K562 (cell line): Measurements from ENCODE around the gene TOPORS.
"Not testable (repeated sequence)": the region's sequence is repeated elsewhere in the genome, so short reads cannot be mapped to it uniquely, and the experiment has no call there.

Source experiments
- NRF1 ChIP-seq, 2 experiments: fragments of 450-650 bp; IDR thresholded peaks in 1 of 2; conservative IDR thresholded peaks in 1 of 2; 2 replicates each; pipeline ENCODE4 v1.6.1; 2014; ENCODE audit warnings: mild to moderate bottlenecking in 2 of 2
- POLR2AphosphoS5 ChIP-seq: IDR thresholded peaks from 2 replicates; pipeline ENCODE4 v1.6.1; 2011; ENCODE audit warnings: mild to moderate bottlenecking, low read depth, low read length, moderate library complexity; ENCODE audit not compliant: control insufficient read depth, insufficient read depth
- ZFX ChIP-seq: sonication (generic); formaldehyde crosslinking; IDR thresholded peaks from 2 replicates; pipeline ENCODE4 v1.8.0; 2022; ENCODE audit warnings: mild to moderate bottlenecking, missing genetic modification reagents, moderate library complexity
- TF ChIP-seq, protein P1 (sequence below), 2 experiments: fragments of 200-800 bp in 1 of 2; sonication (Bioruptor generic) in 1 of 2; sonication (generic) in 1 of 2; formaldehyde crosslinking in 1 of 2; IDR thresholded peaks in 1 of 2; conservative IDR thresholded peaks in 1 of 2; 2 replicates each; pipeline versions ENCODE4 v1.5.0 to v1.6.1; 2016 to 2020; ENCODE audit warnings: missing compliant biosample characterization in 1 of 2, missing genetic modification characterization in 1 of 2, missing genetic modification reagents in 1 of 2

DNA sequence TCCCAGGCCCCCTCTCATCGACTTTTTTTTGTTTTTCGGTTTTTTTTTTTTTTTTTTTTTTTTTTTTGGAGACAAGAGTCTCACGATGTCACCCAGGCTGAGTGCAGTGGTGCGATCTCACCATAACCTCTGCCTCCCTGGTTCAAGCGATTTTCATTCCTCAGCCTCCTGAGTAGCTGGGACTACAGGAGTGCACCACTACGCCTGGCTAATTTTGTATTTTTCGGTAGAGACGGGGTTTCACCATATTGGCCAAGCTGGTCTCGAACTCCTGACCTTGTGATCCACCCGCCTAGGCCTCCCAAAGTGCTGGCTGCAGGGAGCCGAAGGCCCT lies 27.9 kb downstream of the TOPORS start:
- TF ChIP-seq NRF1 (conservative IDR thresholded peaks at IDR 0.05 in 1 of 2, IDR thresholded peaks at IDR 0.05 in 1 of 2); ZFX (CRISPR knock-in tag); POLR2AphosphoS5: not testable (repeated sequence)
- TF ChIP-seq, protein P1, sequence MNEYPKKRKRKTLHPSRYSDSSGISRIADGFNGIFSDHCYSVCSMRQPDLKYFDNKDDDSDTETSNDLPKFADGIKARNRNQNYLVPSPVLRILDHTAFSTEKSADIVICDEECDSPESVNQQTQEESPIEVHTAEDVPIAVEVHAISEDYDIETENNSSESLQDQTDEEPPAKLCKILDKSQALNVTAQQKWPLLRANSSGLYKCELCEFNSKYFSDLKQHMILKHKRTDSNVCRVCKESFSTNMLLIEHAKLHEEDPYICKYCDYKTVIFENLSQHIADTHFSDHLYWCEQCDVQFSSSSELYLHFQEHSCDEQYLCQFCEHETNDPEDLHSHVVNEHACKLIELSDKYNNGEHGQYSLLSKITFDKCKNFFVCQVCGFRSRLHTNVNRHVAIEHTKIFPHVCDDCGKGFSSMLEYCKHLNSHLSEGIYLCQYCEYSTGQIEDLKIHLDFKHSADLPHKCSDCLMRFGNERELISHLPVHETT (CRISPR knock-in tag; conservative IDR thresholded peaks at IDR 0.05 in 1 of 2, IDR thresholded peaks at IDR 0.05 in 1 of 2) = not testable (repeated sequence)
